ENCODE measurements around the gene CHMP1B. TPM values are rescaled to one million over a fixed set of nuclear protein-coding genes. Genes with fewer than 3 reads are reported as not detected.

CHMP1B gene, protein sequence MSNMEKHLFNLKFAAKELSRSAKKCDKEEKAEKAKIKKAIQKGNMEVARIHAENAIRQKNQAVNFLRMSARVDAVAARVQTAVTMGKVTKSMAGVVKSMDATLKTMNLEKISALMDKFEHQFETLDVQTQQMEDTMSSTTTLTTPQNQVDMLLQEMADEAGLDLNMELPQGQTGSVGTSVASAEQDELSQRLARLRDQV
- total RNA-seq = 42.8 TPM in 2 replicates
- polyA plus RNA-seq = 46.9 and 52.7 TPM in 2 replicates

DNA sequence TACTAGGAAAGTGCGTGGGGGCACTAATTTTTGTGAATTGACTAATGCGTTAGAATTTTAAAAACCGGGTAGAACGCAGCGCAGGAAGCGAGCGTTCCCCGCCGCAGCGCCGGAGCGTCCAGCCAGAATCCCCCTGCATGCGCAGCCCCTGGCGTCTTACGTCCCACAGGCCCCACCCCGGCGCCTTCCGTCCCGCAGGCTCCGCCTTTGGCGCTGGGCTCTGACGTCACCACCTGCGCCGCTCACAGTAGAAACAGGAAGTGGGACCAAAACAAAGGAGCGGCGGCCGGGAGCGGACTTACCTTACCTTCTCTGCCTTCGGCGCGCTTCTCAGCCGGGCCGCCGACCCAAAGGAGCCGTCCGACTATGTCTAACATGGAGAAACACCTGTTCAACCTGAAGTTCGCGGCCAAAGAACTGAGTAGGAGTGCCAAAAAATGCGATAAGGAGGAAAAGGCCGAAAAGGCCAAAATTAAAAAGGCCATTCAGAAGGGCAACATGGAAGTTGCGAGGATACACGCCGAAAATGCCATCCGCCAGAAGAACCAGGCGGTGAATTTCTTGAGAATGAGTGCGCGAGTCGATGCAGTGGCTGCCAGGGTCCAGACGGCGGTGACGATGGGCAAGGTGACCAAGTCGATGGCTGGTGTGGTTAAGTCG is at the start of gene CHMP1B:
TSS of gene CHMP1B (plus strand) at position 268 of the 660 bp plus-strand sequence. CDS start at position 367, 99 bp downstream.
- Histone ChIP-seq H3K27me3 (no peaks in the 10 kb centered on the region), H3K4me3 (peak within 1 kb of the TSS; percentile 88), H3K36me3 (no peaks in the 10 kb centered on the region), H3K4me1 (ENCODE audit: low read depth) (peaks cover 9% of the 10 kb centered on the region), H3K27ac (peak within 1 kb of the TSS; percentile 85), H3K9me3 (ENCODE audit: low read depth) (no peaks in the 10 kb centered on the region)
- TF ChIP-seq, protein P1, sequence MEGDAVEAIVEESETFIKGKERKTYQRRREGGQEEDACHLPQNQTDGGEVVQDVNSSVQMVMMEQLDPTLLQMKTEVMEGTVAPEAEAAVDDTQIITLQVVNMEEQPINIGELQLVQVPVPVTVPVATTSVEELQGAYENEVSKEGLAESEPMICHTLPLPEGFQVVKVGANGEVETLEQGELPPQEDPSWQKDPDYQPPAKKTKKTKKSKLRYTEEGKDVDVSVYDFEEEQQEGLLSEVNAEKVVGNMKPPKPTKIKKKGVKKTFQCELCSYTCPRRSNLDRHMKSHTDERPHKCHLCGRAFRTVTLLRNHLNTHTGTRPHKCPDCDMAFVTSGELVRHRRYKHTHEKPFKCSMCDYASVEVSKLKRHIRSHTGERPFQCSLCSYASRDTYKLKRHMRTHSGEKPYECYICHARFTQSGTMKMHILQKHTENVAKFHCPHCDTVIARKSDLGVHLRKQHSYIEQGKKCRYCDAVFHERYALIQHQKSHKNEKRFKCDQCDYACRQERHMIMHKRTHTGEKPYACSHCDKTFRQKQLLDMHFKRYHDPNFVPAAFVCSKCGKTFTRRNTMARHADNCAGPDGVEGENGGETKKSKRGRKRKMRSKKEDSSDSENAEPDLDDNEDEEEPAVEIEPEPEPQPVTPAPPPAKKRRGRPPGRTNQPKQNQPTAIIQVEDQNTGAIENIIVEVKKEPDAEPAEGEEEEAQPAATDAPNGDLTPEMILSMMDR (IDR thresholded peaks at IDR 0.05; ENCODE audit: low read depth, low read length) = no peak
- peak; percentile 98 to 99 for DNase-seq (ENCODE audit: low read depth in 1 of 2, low spot score in 1 of 2)

DNA sequence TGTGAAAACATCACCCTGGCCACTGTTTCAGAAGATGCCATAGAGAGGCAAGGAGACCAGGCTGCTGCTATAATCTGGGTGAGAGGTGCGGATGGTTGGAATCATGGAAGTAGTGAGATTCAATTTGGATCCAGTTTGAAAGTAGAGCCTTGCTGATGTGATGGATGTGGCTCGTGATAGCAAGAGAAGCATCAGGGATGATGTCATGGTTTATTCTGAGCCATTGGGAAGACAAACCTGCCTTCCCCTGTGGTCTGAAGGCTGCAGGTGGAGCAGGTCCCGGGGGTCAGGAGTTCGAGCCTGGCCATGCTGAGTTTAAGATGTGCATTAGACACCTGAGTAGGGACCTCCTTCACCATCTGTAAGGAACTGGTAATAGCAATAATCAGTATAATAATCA is 49.6 kb upstream of the CHMP1B start:
- H3K4me1 ChIP-seq (ENCODE audit: low read depth) = peaks cover 7% of the 10 kb centered on the region
- no peak overlapping the region for H3K27ac ChIP-seq
- no peaks in the 10 kb centered on the region for H3K36me3 ChIP-seq
- H3K4me3 ChIP-seq = no peak overlapping the region
- no peaks in the 10 kb centered on the region for H3K9me3 ChIP-seq (ENCODE audit: low read depth)
- no peak for DNase-seq (ENCODE audit: low read depth in 1 of 2, low spot score in 1 of 2)
- TF ChIP-seq, protein P1 (IDR thresholded peaks at IDR 0.05; ENCODE audit: low read depth, low read length) = no peak
- H3K27me3 ChIP-seq = no peaks in the 10 kb centered on the region

DNA sequence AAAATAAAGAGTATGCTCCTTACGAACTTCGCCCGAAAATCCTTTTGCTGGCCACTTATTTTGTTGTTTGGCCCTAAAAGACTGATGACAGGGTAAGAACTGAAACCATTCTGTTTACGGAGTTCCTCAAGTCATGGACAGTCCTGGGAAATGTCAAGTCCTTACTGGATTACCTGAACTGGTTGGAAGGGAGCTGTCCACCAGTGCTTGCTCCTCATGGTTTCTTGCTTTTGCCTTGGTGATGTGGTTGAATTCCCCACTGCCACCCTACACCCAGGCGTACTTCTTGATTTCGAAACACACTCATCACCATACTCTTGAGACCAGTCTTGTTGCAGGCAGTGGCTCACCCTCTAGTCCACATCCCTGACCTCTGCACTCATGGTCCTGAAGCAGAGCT is 49.1 kb upstream of the CHMP1B start:
- H3K4me3 ChIP-seq = no peak overlapping the region
- no peaks in the 10 kb centered on the region for H3K36me3 ChIP-seq
- no peak overlapping the region for H3K27ac ChIP-seq
- TF ChIP-seq, protein P1 (IDR thresholded peaks at IDR 0.05; ENCODE audit: low read depth, low read length) = no peak
- peaks cover 7% of the 10 kb centered on the region for H3K4me1 ChIP-seq (ENCODE audit: low read depth)
- no peaks in the 10 kb centered on the region for H3K27me3 ChIP-seq
- H3K9me3 ChIP-seq (ENCODE audit: low read depth) = no peaks in the 10 kb centered on the region
- DNase-seq (ENCODE audit: low read depth in 1 of 2, low spot score in 1 of 2) = no peak

DNA sequence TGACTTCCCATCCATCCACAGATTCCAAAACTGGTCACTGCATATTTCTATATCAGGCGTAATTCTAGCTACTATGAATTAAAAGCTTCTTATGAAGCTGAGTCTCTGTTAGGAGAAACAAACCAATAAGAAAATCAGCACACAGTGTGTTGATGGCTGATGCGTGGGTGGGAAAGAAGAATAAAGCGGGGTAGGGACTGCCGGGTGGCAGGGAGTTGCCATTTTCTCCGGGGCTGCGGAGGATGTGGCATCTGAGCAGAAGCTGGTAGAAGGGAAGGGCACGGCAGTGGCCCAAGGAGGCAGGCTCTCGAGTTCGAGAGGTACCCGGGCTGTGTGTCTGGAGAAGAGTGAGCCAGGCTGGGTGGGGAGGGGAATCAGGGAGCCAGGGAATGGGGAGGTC is 48.6 kb upstream of the CHMP1B start:
- Histone ChIP-seq H3K27me3 (no peaks in the 10 kb centered on the region), H3K27ac (no peak overlapping the region), H3K4me1 (ENCODE audit: low read depth) (peaks cover 7% of the 10 kb centered on the region), H3K9me3 (ENCODE audit: low read depth) (no peaks in the 10 kb centered on the region), H3K36me3 (no peaks in the 10 kb centered on the region), H3K4me3 (no peak overlapping the region)
- DNase-seq (ENCODE audit: low read depth in 1 of 2, low spot score in 1 of 2) = no peak
- TF ChIP-seq, protein P1 (IDR thresholded peaks at IDR 0.05; ENCODE audit: low read depth, low read length) = no peak

DNA sequence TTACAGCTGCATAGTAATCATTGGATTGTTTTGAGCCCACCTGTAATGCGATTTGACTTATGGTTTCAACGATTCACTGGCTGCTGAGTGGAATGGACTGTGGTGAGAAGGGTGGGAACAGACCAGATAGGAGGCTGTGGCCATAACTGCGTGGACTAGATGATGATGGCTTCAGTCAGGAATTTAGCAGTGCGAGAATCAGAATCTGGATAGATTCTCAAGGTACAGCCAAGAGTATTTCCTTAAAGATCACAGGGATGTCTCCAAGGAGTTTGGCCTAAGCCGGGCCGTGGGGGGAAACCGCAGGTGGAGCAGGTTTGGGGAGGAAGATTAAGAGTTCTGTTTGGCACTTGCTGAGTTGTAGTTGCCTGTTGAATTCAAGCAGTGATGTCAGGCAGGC is 44.0 kb upstream of the CHMP1B start:
- DNase-seq (ENCODE audit: low read depth in 1 of 2, low spot score in 1 of 2) = no peak
- TF ChIP-seq, protein P1 (IDR thresholded peaks at IDR 0.05; ENCODE audit: low read depth, low read length) = no peak
- H3K4me3 ChIP-seq = no peak overlapping the region
- no peaks in the 10 kb centered on the region for H3K9me3 ChIP-seq (ENCODE audit: low read depth)
- no peaks in the 10 kb centered on the region for H3K36me3 ChIP-seq
- no peaks in the 10 kb centered on the region for H3K27me3 ChIP-seq
- H3K27ac ChIP-seq = no peak overlapping the region
- H3K4me1 ChIP-seq (ENCODE audit: low read depth) = no peaks in the 10 kb centered on the region
